Skeletal muscle tissue (tissue), 4 donors: ENCODE measurements around the gene CALML4. TPM values are rescaled to one million over a fixed set of nuclear protein-coding genes. Genes with fewer than 3 reads are reported as not detected.
"Not testable (repeated sequence)": the region's sequence is repeated elsewhere in the genome, so short reads cannot be mapped to it uniquely, and the experiment has no call there.

Source experiments
- H3K27ac ChIP-seq: one replicate; pipeline ENCODE4 v1.7.0; 2013; ENCODE audit warnings: mild to moderate bottlenecking, low read depth, low read length, inconsistent platforms
- H3K27me3 ChIP-seq, 3 donors: one replicate each; pipeline ENCODE4 v1.7.0; 2013; ENCODE audit warnings: low read length in 3 of 3; ENCODE audit not compliant: control insufficient read depth in 3 of 3, insufficient read depth in 3 of 3
- H3K36me3 ChIP-seq, 3 donors: one replicate each; pipeline ENCODE4 v1.7.0; 2013; ENCODE audit warnings: low read length in 3 of 3; ENCODE audit not compliant: control insufficient read depth in 3 of 3, insufficient read depth in 3 of 3
- H3K4me1 ChIP-seq, 3 donors: one replicate each; pipeline ENCODE4 v1.7.0; 2013; ENCODE audit warnings: low read length in 3 of 3, mild to moderate bottlenecking in 3 of 3; ENCODE audit not compliant: control insufficient read depth in 3 of 3, insufficient read depth in 3 of 3
- H3K4me3 ChIP-seq, 3 donors: one replicate each; pipeline ENCODE4 v1.7.0; 2013; ENCODE audit warnings: low read length in 3 of 3
- H3K9ac ChIP-seq, 3 donors: one replicate each; pipeline ENCODE4 v1.7.0; 2013; ENCODE audit warnings: low read length in 3 of 3, mild to moderate bottlenecking in 3 of 3, moderate library complexity in 2 of 3, low read depth in 1 of 3
- H3K9me3 ChIP-seq, 3 donors: one replicate each; pipeline ENCODE4 v1.7.0; 2013; ENCODE audit warnings: low read length in 3 of 3; ENCODE audit not compliant: control insufficient read depth in 3 of 3
- total RNA-seq: library from RNA; depleted of rRNA; stranded (reverse); fragments of >200 nt; gene quantifications from one replicate; pipeline ENCODE4 v1.2.3, GENCODE V29; 2014
- donor health status: Osteomylitis.

Gene CALML4
- total RNA-seq, 1 donor from 2014 or later = 2.6 TPM

GRCh38 chr15:68177742-68178141, 27.4 kb downstream of the CALML4 start:
- Histone ChIP-seq H3K9ac (no peak overlapping the region), H3K27ac (no peak overlapping the region), H3K4me1 (no peaks in the 10 kb centered on the region), H3K36me3 (peaks cover 9 to 49% (median 36%) of the 10 kb centered on the region in 3 donors), H3K27me3 (no peaks in the 10 kb centered on the region), H3K9me3 (no peaks in the 10 kb centered on the region), H3K4me3 (no peak overlapping the region)

DNA sequence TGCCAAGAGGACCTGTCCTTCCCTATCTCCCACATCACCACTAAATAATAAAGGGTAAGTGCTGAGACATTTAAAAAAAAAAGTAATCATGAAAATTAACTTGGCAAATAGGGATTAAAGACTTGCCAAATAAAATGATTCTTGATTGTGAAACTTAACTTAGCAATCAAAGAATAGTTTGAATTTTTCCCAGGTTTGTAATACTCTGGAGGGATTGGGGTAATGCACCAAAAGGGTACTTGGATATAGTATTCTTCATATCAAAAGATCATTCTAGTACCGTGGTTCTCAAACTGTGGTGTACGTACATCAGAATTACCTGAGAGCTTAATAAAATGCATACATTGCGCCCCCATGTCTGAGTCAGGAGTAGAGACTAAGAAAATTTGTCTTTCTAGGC, 28.5 kb downstream of the CALML4 start:
- Histone ChIP-seq H3K4me3 (no peak overlapping the region), H3K27me3 (no peaks in the 10 kb centered on the region), H3K9ac (no peak overlapping the region), H3K9me3 (no peaks in the 10 kb centered on the region), H3K27ac (no peak overlapping the region), H3K4me1 (no peaks in the 10 kb centered on the region), H3K36me3 (peaks cover 6 to 43% (median 33%) of the 10 kb centered on the region in 3 donors)

- H3K36me3 ChIP-seq = peaks cover 6 to 33% (median 23%) of the 10 kb centered on the region in 3 donors
- H3K27ac ChIP-seq = no peak overlapping the region
Observed at GRCh38 chr15:68175526-68175925, 29.6 kb downstream of the CALML4 start.

DNA sequence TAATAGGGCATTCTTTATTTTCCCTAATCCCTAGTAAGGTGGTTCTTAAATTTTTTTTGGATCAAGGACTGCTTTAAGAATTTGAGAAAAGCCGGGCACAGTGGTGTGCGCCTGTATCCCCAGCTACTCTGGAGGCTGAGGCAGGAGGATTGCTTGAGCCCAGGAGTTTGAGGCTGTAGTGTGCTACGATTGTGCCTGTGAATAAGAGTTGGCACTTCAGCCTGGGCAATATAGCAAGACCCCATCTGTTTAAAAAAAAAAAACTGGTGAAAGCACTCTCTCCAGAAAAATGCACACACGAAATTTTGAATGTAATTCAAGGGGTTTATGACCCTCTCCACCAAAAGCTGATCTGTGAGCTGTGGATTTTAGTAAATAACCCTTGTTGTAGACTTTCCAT, 32.0 kb downstream of the CALML4 start:
- Histone ChIP-seq H3K9ac (no peak overlapping the region), H3K4me1 (no peaks in the 10 kb centered on the region), H3K27me3 (no peaks in the 10 kb centered on the region), H3K9me3 (no peaks in the 10 kb centered on the region), H3K27ac (no peak overlapping the region), H3K4me3 (no peak overlapping the region), H3K36me3 (peaks cover 6 to 32% (median 28%) of the 10 kb centered on the region in 3 donors)

More at GRCh38 chr15:68175526-68175925, 29.6 kb downstream of the CALML4 start:
- Histone ChIP-seq H3K4me3 (no peak overlapping the region), H3K9ac (no peak overlapping the region), H3K4me1 (no peaks in the 10 kb centered on the region), H3K9me3 (no peaks in the 10 kb centered on the region), H3K27me3 (no peaks in the 10 kb centered on the region)

DNA sequence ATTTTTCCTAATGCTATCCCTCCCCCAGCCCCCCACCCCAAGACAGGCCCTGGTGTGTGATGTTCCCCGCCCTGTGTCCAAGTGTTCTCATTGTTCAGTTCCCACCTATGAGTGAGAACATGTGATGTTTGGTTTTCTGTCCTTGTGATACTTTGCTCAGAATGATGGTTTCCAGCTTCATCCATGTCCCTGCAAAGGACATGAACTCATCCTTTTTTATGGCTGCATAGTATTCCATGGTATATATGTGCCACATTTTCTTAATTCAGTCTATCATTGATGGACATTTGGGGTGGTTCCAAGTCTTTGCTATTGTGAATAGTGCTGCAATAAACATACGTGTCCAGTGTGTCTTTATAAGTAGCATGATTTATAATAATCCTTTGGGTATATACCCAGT, 33.1 kb downstream of the CALML4 start:
- H3K36me3 ChIP-seq = peaks cover 0 to 22% (median 22%) of the 10 kb centered on the region in 3 donors
- H3K27ac ChIP-seq, H3K27me3 ChIP-seq, H3K4me1 ChIP-seq, H3K4me3 ChIP-seq, H3K9me3 ChIP-seq, H3K9ac ChIP-seq: not testable (repeated sequence)

- Histone ChIP-seq H3K4me3 (no peak overlapping the region), H3K4me1 (no peaks in the 10 kb centered on the region), H3K9ac (no peak overlapping the region), H3K27me3 (no peaks in the 10 kb centered on the region), H3K36me3 (peaks cover 3 to 13% (median 9%) of the 10 kb centered on the region in 3 donors), H3K27ac (no peak overlapping the region), H3K9me3 (no peaks in the 10 kb centered on the region)
Observed at GRCh38 chr15:68166847-68167246, 38.3 kb downstream of the CALML4 start.

DNA sequence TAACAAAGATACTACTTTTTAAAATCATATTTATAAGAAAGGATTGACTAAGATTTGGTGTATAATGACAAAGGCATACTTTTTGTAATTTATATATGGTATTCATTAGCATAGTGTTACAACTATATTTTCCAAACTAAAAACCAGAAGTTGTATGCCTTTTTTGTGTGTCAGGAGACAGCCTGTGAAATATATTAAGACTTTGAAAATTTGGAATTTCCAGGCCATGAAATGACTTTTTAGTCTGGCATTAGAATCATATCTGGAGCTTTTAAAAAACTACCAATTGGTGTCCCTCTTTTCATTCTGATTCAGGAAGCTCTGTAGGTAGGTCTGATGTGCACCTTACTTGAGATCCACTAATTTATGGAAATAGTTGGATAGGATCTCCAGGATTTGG, 41.9 kb downstream of the CALML4 start:
- H3K4me3 ChIP-seq = no peak overlapping the region
- H3K9me3 ChIP-seq = no peaks in the 10 kb centered on the region
- no peaks in the 10 kb centered on the region for H3K4me1 ChIP-seq
- peaks cover 3 to 9% (median 8%) of the 10 kb centered on the region in 3 donors for H3K36me3 ChIP-seq
- H3K27me3 ChIP-seq = no peaks in the 10 kb centered on the region
- H3K27ac ChIP-seq = no peak overlapping the region
- no peak overlapping the region for H3K9ac ChIP-seq

DNA sequence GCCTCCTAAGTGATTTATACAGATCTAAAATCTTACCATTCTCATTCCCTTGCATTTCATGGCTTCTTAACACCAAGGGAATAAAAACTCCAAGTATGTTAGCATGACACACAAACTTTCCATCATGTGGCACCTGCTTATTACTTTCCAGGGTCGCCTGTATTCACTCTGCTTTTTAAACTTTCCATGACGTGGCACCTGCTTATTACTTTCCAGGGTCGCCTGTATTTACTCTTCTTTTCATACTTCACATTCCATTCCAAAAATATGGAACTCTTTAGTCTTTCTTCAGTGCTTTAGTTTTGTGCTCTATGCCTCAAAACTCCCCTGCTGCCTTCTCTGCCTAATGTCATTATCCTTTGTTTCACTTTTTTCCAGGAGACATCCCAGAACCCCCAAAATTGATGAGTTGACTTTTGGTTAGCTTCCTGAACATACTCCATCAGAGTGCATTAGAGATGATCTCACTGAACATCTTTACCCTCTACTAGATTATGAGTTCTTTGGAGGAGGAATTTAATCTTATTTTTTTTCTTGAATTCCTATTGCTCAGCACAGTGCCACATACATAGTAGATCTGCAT, 47.0 kb downstream of the CALML4 start:
- Histone ChIP-seq H3K9me3 (no peaks in the 10 kb centered on the region), H3K4me1 (no peaks in the 10 kb centered on the region), H3K9ac (no peak overlapping the region), H3K27me3 (no peaks in the 10 kb centered on the region), H3K27ac (no peak overlapping the region), H3K4me3 (no peak overlapping the region), H3K36me3 (peaks cover 3 to 18% (median 7%) of the 10 kb centered on the region in 3 donors)

DNA sequence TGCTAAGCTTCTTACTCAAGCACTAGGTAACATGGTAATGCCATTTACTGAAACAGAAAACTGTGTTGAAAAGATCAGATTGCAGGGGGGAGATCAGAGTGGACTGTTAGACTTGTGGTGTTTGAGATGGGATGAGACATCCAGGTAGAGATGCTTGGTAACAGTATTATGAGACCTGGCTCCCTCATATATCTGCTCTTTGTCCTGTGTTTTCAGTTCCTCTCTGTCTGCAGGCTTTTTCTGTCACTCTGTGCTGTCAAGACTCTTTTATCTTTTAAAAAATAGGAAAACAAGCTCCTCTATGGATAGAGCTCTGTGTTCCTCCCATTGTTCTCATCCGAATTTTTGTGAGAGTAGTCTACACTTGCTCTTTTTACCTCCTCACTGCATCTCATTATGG, 48.1 kb downstream of the CALML4 start:
- Histone ChIP-seq H3K36me3 (peaks cover 0 to 13% (median 7%) of the 10 kb centered on the region in 3 donors), H3K27ac (no peak overlapping the region), H3K4me3 (no peak overlapping the region), H3K9me3 (no peaks in the 10 kb centered on the region), H3K9ac (no peak overlapping the region), H3K4me1 (no peaks in the 10 kb centered on the region), H3K27me3 (no peaks in the 10 kb centered on the region)

GRCh38 chr15:68154923-68155559, 50.1 kb downstream of the CALML4 start:
- Histone ChIP-seq H3K27ac (no peak overlapping the region), H3K9me3 (no peaks in the 10 kb centered on the region), H3K4me3 (no peak overlapping the region), H3K4me1 (no peaks in the 10 kb centered on the region), H3K36me3 (peaks cover 0 to 11% (median 7%) of the 10 kb centered on the region in 3 donors), H3K27me3 (no peaks in the 10 kb centered on the region), H3K9ac (no peak overlapping the region)
